GM06990 (cell line): ENCODE measurements around the gene FRY.

Source experiments
- DNase-seq: peaks from one replicate; pipeline ENCODE4 v3.0.0-alpha.2; 2011; ENCODE audit not compliant: insufficient read length; ENCODE audit errors: extremely low read depth
- H3K27me3 ChIP-seq: replicated peaks from 2 replicates; pipeline ENCODE4 v1.6.0; 2011; ENCODE audit warnings: low read length; ENCODE audit not compliant: control insufficient read depth, insufficient read depth
- H3K36me3 ChIP-seq: 2 replicates; pipeline ENCODE4 v1.5.1; 2011; ENCODE audit warnings: low read length; ENCODE audit not compliant: control insufficient read depth, insufficient read depth
- H3K4me3 ChIP-seq: replicated peaks from 2 replicates; pipeline ENCODE4 v1.5.1; 2011; ENCODE audit warnings: low read depth, mild to moderate bottlenecking, control low read depth, low read length
- TF ChIP-seq, protein P1 (sequence below): IDR thresholded peaks from 2 replicates; pipeline ENCODE4 v1.5.1; 2011; ENCODE audit warnings: low read length, control low read depth, mild to moderate bottlenecking, inconsistent platforms; ENCODE audit not compliant: insufficient read depth, poor library complexity, severe bottlenecking

Gene FRY

GRCh38 chr13:32265726-32266125, 234.2 kb downstream of the FRY start:
- Histone ChIP-seq H3K27me3 (no peaks in the 10 kb centered on the region), H3K4me3 (no peak overlapping the region), H3K36me3 (no peaks in the 10 kb centered on the region)
- TF ChIP-seq, protein P1, sequence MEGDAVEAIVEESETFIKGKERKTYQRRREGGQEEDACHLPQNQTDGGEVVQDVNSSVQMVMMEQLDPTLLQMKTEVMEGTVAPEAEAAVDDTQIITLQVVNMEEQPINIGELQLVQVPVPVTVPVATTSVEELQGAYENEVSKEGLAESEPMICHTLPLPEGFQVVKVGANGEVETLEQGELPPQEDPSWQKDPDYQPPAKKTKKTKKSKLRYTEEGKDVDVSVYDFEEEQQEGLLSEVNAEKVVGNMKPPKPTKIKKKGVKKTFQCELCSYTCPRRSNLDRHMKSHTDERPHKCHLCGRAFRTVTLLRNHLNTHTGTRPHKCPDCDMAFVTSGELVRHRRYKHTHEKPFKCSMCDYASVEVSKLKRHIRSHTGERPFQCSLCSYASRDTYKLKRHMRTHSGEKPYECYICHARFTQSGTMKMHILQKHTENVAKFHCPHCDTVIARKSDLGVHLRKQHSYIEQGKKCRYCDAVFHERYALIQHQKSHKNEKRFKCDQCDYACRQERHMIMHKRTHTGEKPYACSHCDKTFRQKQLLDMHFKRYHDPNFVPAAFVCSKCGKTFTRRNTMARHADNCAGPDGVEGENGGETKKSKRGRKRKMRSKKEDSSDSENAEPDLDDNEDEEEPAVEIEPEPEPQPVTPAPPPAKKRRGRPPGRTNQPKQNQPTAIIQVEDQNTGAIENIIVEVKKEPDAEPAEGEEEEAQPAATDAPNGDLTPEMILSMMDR: no peak
- no peak for DNase-seq

DNA sequence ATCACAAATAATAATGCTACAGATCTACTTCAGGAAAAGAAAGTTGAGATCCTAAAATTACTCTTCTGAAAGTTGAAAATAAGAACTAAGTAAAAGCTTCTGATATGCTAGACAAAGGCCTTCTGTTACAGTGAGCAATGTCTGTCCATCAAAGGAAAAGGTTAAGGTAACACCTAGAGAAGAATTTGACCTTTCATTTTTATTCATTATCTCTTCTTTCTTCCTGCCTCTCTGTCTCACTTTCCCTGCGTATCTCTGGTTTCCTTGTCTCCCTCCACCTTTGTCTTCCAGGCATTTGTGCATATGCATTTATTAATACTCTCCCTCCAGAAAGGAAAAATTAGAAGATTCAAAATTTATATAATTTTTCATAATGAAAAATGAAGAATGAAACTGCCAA, 234.6 kb downstream of the FRY start:
- H3K4me3 ChIP-seq: no peak overlapping the region
- no peaks in the 10 kb centered on the region for H3K27me3 ChIP-seq
- TF ChIP-seq, protein P1: no peak
- DNase-seq: no peak
- no peaks in the 10 kb centered on the region for H3K36me3 ChIP-seq

- H3K36me3 ChIP-seq: no peaks in the 10 kb centered on the region
- DNase-seq: no peak
- TF ChIP-seq, protein P1: peak; percentile 68
Observed at GRCh38 chr13:32267836-32268439, 236.4 kb downstream of the FRY start.

GRCh38 chr13:32272021-32272683, 240.6 kb downstream of the FRY start:
- TF ChIP-seq, protein P1: no peak
- Histone ChIP-seq H3K27me3 (no peaks in the 10 kb centered on the region), H3K36me3 (no peaks in the 10 kb centered on the region), H3K4me3 (no peak overlapping the region)
- no peak for DNase-seq

More at GRCh38 chr13:32267836-32268439, 236.4 kb downstream of the FRY start:
- no peak overlapping the region for H3K4me3 ChIP-seq
- no peaks in the 10 kb centered on the region for H3K27me3 ChIP-seq

GRCh38 chr13:32277839-32278238, 246.3 kb downstream of the FRY start:
- no peak for DNase-seq
- Histone ChIP-seq H3K4me3 (no peak overlapping the region), H3K36me3 (no peaks in the 10 kb centered on the region), H3K27me3 (no peaks in the 10 kb centered on the region)
- TF ChIP-seq, protein P1: no peak

DNA sequence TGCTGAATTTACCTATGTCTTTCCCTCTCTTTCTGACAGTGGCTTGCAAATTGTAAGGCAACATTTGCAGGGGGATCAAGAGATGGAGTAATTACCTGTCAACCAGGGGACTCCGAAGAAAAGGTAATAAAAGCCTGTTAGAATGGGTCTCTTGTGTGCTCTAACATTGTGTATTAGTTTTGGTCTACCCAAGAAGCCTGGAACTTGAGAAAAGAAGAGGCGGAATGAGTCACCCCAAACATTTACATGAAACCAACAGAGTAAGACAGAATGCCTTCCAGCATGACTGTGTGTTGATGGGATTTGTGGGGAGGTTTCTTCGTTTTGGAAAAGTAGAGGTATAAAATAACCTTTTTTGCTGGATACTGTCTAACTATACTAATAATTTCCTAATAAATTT, 246.9 kb downstream of the FRY start:
- TF ChIP-seq, protein P1: no peak
- DNase-seq: no peak
- Histone ChIP-seq H3K36me3 (no peaks in the 10 kb centered on the region), H3K27me3 (no peaks in the 10 kb centered on the region), H3K4me3 (no peak overlapping the region)
